GM21825 (cell line): ENCODE measurements around the gene PCK2.

Experiments used
- ATAC-seq: cut with Tn5 transposase; IDR thresholded peaks from one replicate; pipeline ENCODE4 v1.9.1; 2021; ENCODE audit warnings: mild to moderate bottlenecking, moderate library complexity; ENCODE audit not compliant: unreplicated experiment

The PCK2 gene

DNA sequence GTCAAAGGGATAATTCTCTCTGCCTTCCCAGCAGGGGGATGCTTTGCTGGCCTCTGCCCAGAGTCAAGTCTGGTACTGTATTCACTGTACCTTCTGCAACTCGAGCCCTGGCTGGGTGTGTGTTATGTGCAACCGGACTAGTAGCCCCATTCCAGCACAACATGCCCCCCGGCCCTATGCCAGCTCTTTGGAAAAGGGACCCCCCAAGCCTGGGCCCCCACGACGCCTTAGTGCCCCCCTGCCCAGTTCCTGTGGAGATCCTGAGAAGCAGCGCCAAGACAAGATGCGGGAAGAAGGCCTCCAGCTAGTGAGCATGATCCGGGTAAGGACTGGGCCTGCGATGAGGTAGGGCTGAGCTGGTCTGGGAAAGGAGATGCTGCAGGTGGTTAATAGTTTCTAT, 56.5 kb downstream of the PCK2 start:
- ATAC-seq: no peak

- ATAC-seq: no peak
These were observed 56.9 kb downstream of the PCK2 start for GRCh38 chr14:24150993-24151392.

DNA sequence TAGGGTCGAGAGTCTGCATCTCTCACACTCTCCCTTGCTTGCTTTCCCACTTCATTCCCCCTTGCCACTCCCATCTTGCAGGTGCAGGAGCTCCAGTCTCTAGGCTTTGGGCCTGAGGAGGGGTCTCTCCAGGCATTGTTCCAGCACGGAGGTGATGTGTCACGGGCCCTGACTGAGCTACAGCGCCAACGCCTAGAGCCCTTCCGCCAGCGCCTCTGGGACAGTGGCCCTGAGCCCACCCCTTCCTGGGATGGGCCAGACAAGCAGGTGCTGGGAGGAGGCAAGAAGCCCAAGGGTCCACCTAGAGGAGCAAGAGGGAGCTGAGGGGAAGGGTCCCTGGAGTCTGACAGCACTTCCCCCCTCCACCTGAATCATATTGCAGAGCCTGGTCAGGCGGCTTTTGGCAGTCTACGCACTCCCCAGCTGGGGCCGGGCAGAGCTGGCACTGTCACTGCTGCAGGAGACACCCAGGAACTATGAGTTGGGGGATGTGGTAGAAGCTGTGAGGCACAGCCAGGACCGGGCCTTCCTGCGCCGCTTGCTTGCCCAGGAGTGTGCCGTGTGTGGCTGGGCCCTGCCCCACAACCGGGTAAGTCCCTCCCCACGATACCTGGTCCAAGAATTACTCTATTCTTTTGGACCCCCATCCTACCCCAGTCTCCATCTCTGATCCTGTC, 57.4 kb downstream of the PCK2 start:
- ATAC-seq: no peak
